GM23338 (cell line): ENCODE measurements around the gene COL2A1.

Experiments used
- CREB1 ChIP-seq: fragments of 250-450 bp; sonication (Bioruptor Pico); IDR thresholded peaks from 2 replicates; pipeline ENCODE4 v1.5.0; 2020; ENCODE audit warnings: low read depth, mild to moderate bottlenecking, moderate library complexity
- EZH2 ChIP-seq: fragments of 200-600 bp; sonication (generic); IDR thresholded peaks from one replicate; pipeline ENCODE4 v1.8.0; 2017; ENCODE audit warnings: antibody characterized with exemption, mild to moderate bottlenecking, low read depth; ENCODE audit not compliant: unreplicated experiment
- EZH2phosphoT487 ChIP-seq: fragments of 200-600 bp; sonication (generic); IDR thresholded peaks from one replicate; pipeline ENCODE4 v1.8.1; 2018; ENCODE audit warnings: antibody characterized with exemption; ENCODE audit not compliant: unreplicated experiment
- JUNB ChIP-seq: IDR thresholded peaks from one replicate; pipeline ENCODE4 v1.6.1; 2016; ENCODE audit warnings: antibody characterized with exemption; ENCODE audit not compliant: unreplicated experiment
- NANOG ChIP-seq: IDR thresholded peaks from 2 replicates; pipeline ENCODE4 v1.6.1; 2016; ENCODE audit warnings: antibody characterized with exemption, borderline replicate concordance
- POLR2AphosphoS5 ChIP-seq: IDR thresholded peaks from 2 replicates; pipeline ENCODE4 v1.6.1; 2016; ENCODE audit warnings: antibody characterized with exemption, low read depth
- STAT1 ChIP-seq: IDR thresholded peaks from one replicate; pipeline ENCODE4 v1.6.1; 2016; ENCODE audit warnings: antibody characterized with exemption; ENCODE audit not compliant: unreplicated experiment
- TF ChIP-seq, protein P1 (sequence below), 2 experiments: fragments of 200-600 bp in 1 of 2; sonication (generic) in 1 of 2; conservative IDR thresholded peaks; 2 replicates each; pipeline versions ENCODE4 v1.5.1 to v1.6.1; 2016 to 2017; ENCODE audit warnings: antibody characterized with exemption in 2 of 2, low read depth in 2 of 2, mild to moderate bottlenecking in 2 of 2, moderate library complexity in 1 of 2
- TF ChIP-seq, protein P2 (sequence below): fragments of 250-450 bp; sonication (Bioruptor Pico); IDR thresholded peaks from 2 replicates; pipeline ENCODE4 v1.5.0; 2020; ENCODE audit warnings: mild to moderate bottlenecking, moderate library complexity
- TF ChIP-seq, protein P3 (sequence below): IDR thresholded peaks from one replicate; pipeline ENCODE4 v1.6.1; 2018; ENCODE audit warnings: antibody characterized with exemption; ENCODE audit not compliant: unreplicated experiment
- TF ChIP-seq, protein P4 (sequence below): IDR thresholded peaks from 2 replicates; pipeline ENCODE4 v1.6.1; 2016; ENCODE audit warnings: antibody characterized with exemption

DNA sequence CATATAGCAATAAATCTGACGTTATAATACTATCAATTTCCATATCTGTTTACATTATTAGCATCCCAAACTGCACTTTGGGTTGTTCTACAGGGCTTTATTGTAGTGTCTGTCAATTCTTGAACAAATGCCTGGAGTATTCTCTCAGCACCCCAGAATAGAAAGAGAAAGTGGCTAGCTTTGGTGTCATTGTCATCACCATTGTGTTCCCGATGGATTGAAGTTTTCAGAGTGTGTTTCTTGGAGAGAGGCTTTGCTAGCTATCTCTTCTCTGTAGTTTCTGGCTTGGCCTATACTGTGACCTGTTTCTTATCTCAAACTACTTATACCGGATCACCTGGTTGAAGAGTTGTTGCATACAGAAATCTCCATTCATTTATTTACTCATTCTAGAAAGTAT, 34.4 kb downstream of the COL2A1 start:
- TF ChIP-seq, protein P1, sequence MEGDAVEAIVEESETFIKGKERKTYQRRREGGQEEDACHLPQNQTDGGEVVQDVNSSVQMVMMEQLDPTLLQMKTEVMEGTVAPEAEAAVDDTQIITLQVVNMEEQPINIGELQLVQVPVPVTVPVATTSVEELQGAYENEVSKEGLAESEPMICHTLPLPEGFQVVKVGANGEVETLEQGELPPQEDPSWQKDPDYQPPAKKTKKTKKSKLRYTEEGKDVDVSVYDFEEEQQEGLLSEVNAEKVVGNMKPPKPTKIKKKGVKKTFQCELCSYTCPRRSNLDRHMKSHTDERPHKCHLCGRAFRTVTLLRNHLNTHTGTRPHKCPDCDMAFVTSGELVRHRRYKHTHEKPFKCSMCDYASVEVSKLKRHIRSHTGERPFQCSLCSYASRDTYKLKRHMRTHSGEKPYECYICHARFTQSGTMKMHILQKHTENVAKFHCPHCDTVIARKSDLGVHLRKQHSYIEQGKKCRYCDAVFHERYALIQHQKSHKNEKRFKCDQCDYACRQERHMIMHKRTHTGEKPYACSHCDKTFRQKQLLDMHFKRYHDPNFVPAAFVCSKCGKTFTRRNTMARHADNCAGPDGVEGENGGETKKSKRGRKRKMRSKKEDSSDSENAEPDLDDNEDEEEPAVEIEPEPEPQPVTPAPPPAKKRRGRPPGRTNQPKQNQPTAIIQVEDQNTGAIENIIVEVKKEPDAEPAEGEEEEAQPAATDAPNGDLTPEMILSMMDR (conservative IDR thresholded peaks at IDR 0.05; ENCODE audit: low read depth in 2 of 2), result no peak
- TF ChIP-seq, protein P2, sequence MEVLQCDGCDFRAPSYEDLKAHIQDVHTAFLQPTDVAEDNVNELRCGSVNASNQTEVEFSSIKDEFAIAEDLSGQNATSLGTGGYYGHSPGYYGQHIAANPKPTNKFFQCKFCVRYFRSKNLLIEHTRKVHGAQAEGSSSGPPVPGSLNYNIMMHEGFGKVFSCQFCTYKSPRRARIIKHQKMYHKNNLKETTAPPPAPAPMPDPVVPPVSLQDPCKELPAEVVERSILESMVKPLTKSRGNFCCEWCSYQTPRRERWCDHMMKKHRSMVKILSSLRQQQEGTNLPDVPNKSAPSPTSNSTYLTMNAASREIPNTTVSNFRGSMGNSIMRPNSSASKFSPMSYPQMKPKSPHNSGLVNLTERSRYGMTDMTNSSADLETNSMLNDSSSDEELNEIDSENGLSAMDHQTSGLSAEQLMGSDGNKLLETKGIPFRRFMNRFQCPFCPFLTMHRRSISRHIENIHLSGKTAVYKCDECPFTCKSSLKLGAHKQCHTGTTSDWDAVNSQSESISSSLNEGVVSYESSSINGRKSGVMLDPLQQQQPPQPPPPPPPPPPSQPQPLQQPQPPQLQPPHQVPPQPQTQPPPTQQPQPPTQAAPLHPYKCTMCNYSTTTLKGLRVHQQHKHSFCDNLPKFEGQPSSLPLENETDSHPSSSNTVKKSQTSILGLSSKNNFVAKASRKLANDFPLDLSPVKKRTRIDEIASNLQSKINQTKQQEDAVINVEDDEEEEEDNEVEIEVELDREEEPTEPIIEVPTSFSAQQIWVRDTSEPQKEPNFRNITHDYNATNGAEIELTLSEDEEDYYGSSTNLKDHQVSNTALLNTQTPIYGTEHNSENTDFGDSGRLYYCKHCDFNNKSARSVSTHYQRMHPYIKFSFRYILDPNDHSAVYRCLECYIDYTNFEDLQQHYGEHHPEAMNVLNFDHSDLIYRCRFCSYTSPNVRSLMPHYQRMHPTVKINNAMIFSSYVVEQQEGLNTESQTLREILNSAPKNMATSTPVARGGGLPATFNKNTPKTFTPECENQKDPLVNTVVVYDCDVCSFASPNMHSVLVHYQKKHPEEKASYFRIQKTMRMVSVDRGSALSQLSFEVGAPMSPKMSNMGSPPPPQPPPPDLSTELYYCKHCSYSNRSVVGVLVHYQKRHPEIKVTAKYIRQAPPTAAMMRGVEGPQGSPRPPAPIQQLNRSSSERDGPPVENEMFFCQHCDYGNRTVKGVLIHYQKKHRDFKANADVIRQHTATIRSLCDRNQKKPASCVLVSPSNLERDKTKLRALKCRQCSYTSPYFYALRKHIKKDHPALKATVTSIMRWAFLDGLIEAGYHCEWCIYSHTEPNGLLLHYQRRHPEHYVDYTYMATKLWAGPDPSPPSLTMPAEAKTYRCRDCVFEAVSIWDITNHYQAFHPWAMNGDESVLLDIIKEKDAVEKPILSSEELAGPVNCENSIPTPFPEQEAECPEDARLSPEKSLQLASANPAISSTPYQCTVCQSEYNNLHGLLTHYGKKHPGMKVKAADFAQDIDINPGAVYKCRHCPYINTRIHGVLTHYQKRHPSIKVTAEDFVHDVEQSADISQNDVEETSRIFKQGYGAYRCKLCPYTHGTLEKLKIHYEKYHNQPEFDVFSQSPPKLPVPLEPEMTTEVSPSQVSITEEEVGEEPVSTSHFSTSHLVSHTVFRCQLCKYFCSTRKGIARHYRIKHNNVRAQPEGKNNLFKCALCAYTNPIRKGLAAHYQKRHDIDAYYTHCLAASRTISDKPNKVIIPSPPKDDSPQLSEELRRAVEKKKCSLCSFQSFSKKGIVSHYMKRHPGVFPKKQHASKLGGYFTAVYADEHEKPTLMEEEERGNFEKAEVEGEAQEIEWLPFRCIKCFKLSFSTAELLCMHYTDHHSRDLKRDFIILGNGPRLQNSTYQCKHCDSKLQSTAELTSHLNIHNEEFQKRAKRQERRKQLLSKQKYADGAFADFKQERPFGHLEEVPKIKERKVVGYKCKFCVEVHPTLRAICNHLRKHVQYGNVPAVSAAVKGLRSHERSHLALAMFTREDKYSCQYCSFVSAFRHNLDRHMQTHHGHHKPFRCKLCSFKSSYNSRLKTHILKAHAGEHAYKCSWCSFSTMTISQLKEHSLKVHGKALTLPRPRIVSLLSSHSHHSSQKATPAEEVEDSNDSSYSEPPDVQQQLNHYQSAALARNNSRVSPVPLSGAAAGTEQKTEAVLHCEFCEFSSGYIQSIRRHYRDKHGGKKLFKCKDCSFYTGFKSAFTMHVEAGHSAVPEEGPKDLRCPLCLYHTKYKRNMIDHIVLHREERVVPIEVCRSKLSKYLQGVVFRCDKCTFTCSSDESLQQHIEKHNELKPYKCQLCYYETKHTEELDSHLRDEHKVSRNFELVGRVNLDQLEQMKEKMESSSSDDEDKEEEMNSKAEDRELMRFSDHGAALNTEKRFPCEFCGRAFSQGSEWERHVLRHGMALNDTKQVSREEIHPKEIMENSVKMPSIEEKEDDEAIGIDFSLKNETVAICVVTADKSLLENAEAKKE (CRISPR knock-in tag), result no peak
- no peak for TF ChIP-seq EZH2
- no peak for TF ChIP-seq POLR2AphosphoS5
- no peak for TF ChIP-seq CREB1
- TF ChIP-seq, protein P3, sequence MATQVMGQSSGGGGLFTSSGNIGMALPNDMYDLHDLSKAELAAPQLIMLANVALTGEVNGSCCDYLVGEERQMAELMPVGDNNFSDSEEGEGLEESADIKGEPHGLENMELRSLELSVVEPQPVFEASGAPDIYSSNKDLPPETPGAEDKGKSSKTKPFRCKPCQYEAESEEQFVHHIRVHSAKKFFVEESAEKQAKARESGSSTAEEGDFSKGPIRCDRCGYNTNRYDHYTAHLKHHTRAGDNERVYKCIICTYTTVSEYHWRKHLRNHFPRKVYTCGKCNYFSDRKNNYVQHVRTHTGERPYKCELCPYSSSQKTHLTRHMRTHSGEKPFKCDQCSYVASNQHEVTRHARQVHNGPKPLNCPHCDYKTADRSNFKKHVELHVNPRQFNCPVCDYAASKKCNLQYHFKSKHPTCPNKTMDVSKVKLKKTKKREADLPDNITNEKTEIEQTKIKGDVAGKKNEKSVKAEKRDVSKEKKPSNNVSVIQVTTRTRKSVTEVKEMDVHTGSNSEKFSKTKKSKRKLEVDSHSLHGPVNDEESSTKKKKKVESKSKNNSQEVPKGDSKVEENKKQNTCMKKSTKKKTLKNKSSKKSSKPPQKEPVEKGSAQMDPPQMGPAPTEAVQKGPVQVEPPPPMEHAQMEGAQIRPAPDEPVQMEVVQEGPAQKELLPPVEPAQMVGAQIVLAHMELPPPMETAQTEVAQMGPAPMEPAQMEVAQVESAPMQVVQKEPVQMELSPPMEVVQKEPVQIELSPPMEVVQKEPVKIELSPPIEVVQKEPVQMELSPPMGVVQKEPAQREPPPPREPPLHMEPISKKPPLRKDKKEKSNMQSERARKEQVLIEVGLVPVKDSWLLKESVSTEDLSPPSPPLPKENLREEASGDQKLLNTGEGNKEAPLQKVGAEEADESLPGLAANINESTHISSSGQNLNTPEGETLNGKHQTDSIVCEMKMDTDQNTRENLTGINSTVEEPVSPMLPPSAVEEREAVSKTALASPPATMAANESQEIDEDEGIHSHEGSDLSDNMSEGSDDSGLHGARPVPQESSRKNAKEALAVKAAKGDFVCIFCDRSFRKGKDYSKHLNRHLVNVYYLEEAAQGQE, result no peak
- no peak for TF ChIP-seq JUNB
- no peak for TF ChIP-seq STAT1
- no peak for TF ChIP-seq EZH2phosphoT487
- TF ChIP-seq, protein P4, sequence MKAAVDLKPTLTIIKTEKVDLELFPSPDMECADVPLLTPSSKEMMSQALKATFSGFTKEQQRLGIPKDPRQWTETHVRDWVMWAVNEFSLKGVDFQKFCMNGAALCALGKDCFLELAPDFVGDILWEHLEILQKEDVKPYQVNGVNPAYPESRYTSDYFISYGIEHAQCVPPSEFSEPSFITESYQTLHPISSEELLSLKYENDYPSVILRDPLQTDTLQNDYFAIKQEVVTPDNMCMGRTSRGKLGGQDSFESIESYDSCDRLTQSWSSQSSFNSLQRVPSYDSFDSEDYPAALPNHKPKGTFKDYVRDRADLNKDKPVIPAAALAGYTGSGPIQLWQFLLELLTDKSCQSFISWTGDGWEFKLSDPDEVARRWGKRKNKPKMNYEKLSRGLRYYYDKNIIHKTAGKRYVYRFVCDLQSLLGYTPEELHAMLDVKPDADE, result no peak
- no peak for TF ChIP-seq NANOG
